Astrocyte (in vitro differentiated cells and primary cell): ENCODE data around the gene ZNF487. TPM values are rescaled to one million over a fixed set of nuclear protein-coding genes. Genes with fewer than 3 reads are reported as not detected.

Experiments
- DNase-seq: peaks from one replicate; pipeline ENCODE4 v3.0.0-alpha.2; 2010; ENCODE audit warnings: low read depth
- FAIRE-seq: peaks from 2 replicates; lab custom pipeline; 2011; peaks lifted over from hg19 to GRCh38; lab: Jason Lieb, UNC
- H2AFZ ChIP-seq: 2 replicates; pipeline ENCODE4 v1.6.0; 2012; ENCODE audit warnings: low read depth, low read length, inconsistent platforms
- H3K27ac ChIP-seq: 2 replicates; pipeline ENCODE4 v1.5.1; 2011; ENCODE audit warnings: low read depth, low read length, inconsistent platforms
- H3K27me3 ChIP-seq: 2 replicates; pipeline ENCODE4 v1.6.0; 2011; ENCODE audit warnings: low read length, inconsistent platforms; ENCODE audit not compliant: insufficient read depth
- H3K36me3 ChIP-seq: 2 replicates; pipeline ENCODE4 v1.5.1; 2011; ENCODE audit warnings: low read length, inconsistent platforms; ENCODE audit not compliant: insufficient read depth
- H3K4me1 ChIP-seq: 2 replicates; pipeline ENCODE4 v1.5.1; 2011; ENCODE audit warnings: low read length, inconsistent platforms; ENCODE audit not compliant: insufficient read depth
- H3K4me2 ChIP-seq: 2 replicates; pipeline ENCODE4 v1.6.0; 2012; ENCODE audit warnings: low read length, inconsistent platforms
- H3K4me3 ChIP-seq: 2 replicates; pipeline ENCODE4 v1.5.1; 2011; ENCODE audit warnings: low read depth, mild to moderate bottlenecking, low read length, inconsistent platforms; ENCODE audit not compliant: insufficient read depth
- H3K79me2 ChIP-seq: 2 replicates; pipeline ENCODE4 v1.6.0; 2012; ENCODE audit warnings: mild to moderate bottlenecking, low read length, inconsistent platforms; ENCODE audit not compliant: insufficient read depth
- H3K9ac ChIP-seq: 2 replicates; pipeline ENCODE4 v1.6.0; 2012; ENCODE audit warnings: mild to moderate bottlenecking, low read length, inconsistent platforms
- H3K9me3 ChIP-seq: 2 replicates; pipeline ENCODE4 v1.5.1; 2012; ENCODE audit warnings: low read depth, mild to moderate bottlenecking, low read length, inconsistent platforms; ENCODE audit not compliant: insufficient read depth
- H4K20me1 ChIP-seq: 2 replicates; pipeline ENCODE4 v1.6.0; 2012; ENCODE audit warnings: low read length, inconsistent platforms; ENCODE audit not compliant: insufficient read depth
- H3K27ac Mint-ChIP-seq: one replicate; pipeline ENCODE4 v1.8.0; 2021; ENCODE audit warnings: mild to moderate bottlenecking, mixed read lengths; ENCODE audit not compliant: unreplicated experiment
- H3K27me3 Mint-ChIP-seq: one replicate; pipeline ENCODE4 v1.8.0; 2021; ENCODE audit warnings: low read depth, mixed read lengths; ENCODE audit not compliant: unreplicated experiment
- H3K36me3 Mint-ChIP-seq: one replicate; pipeline ENCODE4 v1.8.0; 2021; ENCODE audit warnings: low read depth, mixed read lengths; ENCODE audit not compliant: unreplicated experiment
- H3K4me1 Mint-ChIP-seq: one replicate; pipeline ENCODE4 v1.8.0; 2021; ENCODE audit warnings: low read depth, mixed read lengths; ENCODE audit not compliant: unreplicated experiment
- H3K4me3 Mint-ChIP-seq: one replicate; pipeline ENCODE4 v1.8.0; 2021; ENCODE audit warnings: mild to moderate bottlenecking, moderate library complexity, mixed read lengths; ENCODE audit not compliant: unreplicated experiment
- H3K9me3 Mint-ChIP-seq: one replicate; pipeline ENCODE4 v1.8.0; 2021; ENCODE audit warnings: mild to moderate bottlenecking, mixed read lengths; ENCODE audit not compliant: unreplicated experiment
- EZH2 ChIP-seq: IDR thresholded peaks from 2 replicates; pipeline ENCODE4 v1.6.1; 2012; ENCODE audit warnings: mild to moderate bottlenecking, low read length, inconsistent platforms; ENCODE audit not compliant: insufficient read depth
- total RNA-seq: library from RNA; stranded (reverse); gene quantifications from 2 replicates; pipeline ENCODE4 v1.2.1, GENCODE V29; 2021
- TF ChIP-seq, protein P1 (sequence below): IDR thresholded peaks from 2 replicates; pipeline ENCODE4 v1.5.1; 2011; ENCODE audit warnings: low read depth, mild to moderate bottlenecking, inconsistent platforms, low read length, moderate library complexity; ENCODE audit not compliant: insufficient read depth

ZNF487 gene
- total RNA-seq, 1 donor from 2014 or later, result 2.8 TPM

DNA sequence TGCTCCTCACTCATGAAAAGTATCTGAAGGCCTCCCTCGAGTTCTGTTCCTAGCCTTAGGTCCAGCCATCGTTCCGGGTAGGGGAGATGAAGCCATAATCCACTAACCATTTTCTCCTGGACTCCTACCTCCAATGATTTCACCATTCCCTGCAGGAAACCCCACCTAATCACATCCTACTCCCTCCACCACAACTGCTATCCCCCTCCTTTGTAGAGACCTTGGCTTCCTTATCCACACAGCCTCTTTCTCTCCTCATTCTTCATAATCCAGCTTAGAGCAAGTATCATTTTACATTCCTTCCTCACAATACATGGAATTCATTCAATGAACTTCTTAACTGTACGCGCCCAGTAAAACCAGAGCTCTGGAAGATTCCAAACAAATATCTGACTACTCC, 46.6 kb upstream of the ZNF487 start:
- H3K79me2 ChIP-seq, result peaks cover 74% of the 10 kb centered on the region
- FAIRE-seq (no peak), DNase-seq (no peak)
- peak overlapping the region; percentile 15 for H3K9ac ChIP-seq
- Mint-ChIP-seq H3K9me3 (no peaks in the 10 kb centered on the region), H3K4me3 (no peak overlapping the region), H3K4me1 (peaks cover 14% of the 10 kb centered on the region), H3K27ac (no peak overlapping the region), H3K36me3 (peaks cover 23% of the 10 kb centered on the region), H3K27me3 (no peaks in the 10 kb centered on the region)
- peaks cover 62% of the 10 kb centered on the region for H3K36me3 ChIP-seq
- no peaks in the 10 kb centered on the region for H3K9me3 ChIP-seq
- H3K4me2 ChIP-seq, result no peak overlapping the region
- no peak overlapping the region for H3K4me3 ChIP-seq
- H3K27me3 ChIP-seq, result no peaks in the 10 kb centered on the region
- no peak overlapping the region for H3K27ac ChIP-seq
- H3K4me1 ChIP-seq, result peaks cover 2% of the 10 kb centered on the region
- H4K20me1 ChIP-seq, result peaks cover 94% of the 10 kb centered on the region
- no peak overlapping the region for H2AFZ ChIP-seq
- no peak for TF ChIP-seq EZH2
- TF ChIP-seq, protein P1, sequence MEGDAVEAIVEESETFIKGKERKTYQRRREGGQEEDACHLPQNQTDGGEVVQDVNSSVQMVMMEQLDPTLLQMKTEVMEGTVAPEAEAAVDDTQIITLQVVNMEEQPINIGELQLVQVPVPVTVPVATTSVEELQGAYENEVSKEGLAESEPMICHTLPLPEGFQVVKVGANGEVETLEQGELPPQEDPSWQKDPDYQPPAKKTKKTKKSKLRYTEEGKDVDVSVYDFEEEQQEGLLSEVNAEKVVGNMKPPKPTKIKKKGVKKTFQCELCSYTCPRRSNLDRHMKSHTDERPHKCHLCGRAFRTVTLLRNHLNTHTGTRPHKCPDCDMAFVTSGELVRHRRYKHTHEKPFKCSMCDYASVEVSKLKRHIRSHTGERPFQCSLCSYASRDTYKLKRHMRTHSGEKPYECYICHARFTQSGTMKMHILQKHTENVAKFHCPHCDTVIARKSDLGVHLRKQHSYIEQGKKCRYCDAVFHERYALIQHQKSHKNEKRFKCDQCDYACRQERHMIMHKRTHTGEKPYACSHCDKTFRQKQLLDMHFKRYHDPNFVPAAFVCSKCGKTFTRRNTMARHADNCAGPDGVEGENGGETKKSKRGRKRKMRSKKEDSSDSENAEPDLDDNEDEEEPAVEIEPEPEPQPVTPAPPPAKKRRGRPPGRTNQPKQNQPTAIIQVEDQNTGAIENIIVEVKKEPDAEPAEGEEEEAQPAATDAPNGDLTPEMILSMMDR, result no peak

DNA sequence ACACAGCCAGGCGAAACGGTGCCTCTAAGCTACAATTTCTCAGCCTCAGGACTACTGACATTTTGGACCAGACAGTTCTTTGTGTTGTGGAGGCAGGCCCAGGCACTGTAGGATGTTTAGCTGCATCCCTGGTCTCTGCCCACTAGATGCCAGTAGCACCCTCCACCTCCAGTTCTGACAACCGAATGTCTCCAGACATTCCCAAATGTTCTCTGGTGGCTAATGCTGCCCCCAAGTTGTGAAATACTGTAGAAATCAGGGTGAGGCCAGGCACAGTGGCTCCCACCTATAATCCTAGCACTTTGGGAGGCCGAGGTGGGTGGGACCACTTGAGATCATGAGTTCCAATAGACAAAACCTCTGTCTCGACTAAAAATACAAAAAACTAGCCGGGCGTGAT, 46.2 kb upstream of the ZNF487 start:
- H3K36me3 Mint-ChIP-seq, result peaks cover 23% of the 10 kb centered on the region
- Histone ChIP-seq H2AFZ (no peak overlapping the region), H4K20me1 (peaks cover 96% of the 10 kb centered on the region), H3K4me1 (peaks cover 6% of the 10 kb centered on the region), H3K36me3 (peaks cover 58% of the 10 kb centered on the region), H3K4me2 (no peak overlapping the region), H3K9me3 (no peaks in the 10 kb centered on the region), H3K4me3 (no peak overlapping the region), H3K79me2 (peaks cover 79% of the 10 kb centered on the region), H3K27ac (no peak overlapping the region), H3K27me3 (no peaks in the 10 kb centered on the region), H3K9ac (peak overlapping the region; percentile 15)
- no peak for TF ChIP-seq EZH2
- TF ChIP-seq, protein P1, result peak; percentile 49
- no peaks in the 10 kb centered on the region for H3K9me3 Mint-ChIP-seq
- H3K4me3 Mint-ChIP-seq, result no peak overlapping the region
- H3K27ac Mint-ChIP-seq, result no peak overlapping the region
- DNase-seq (peak; percentile 16), FAIRE-seq (no peak)
- H3K27me3 Mint-ChIP-seq, result no peaks in the 10 kb centered on the region
- peaks cover 14% of the 10 kb centered on the region for H3K4me1 Mint-ChIP-seq

DNA sequence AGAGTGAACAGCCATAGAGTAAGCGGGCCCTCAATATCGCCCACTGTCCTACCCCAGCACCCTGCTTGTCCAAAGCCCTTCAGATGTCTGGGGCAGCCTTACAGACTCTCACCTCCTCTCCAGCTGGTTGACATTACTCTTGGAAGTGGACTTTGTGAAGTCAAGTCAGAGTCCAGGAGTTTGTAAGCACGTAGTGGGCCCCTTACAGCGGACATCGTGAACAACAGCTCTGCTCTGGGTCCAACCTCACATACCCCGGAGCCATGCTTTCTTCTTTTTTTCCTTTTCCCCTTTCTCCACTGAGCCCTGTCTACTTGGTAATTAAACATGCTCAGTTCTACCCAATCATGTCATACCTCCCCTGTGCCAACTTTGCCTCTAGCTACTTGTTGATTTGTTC, 45.4 kb upstream of the ZNF487 start:
- Mint-ChIP-seq H3K4me3 (no peak overlapping the region), H3K36me3 (peaks cover 23% of the 10 kb centered on the region), H3K27ac (no peak overlapping the region), H3K4me1 (peaks cover 14% of the 10 kb centered on the region), H3K27me3 (no peaks in the 10 kb centered on the region), H3K9me3 (no peaks in the 10 kb centered on the region)
- no peak for FAIRE-seq
- Histone ChIP-seq H3K9ac (no peak overlapping the region), H3K4me1 (peaks cover 13% of the 10 kb centered on the region), H3K36me3 (peaks cover 56% of the 10 kb centered on the region), H3K9me3 (no peaks in the 10 kb centered on the region), H3K4me3 (no peak overlapping the region), H3K79me2 (peaks cover 86% of the 10 kb centered on the region), H3K27me3 (no peaks in the 10 kb centered on the region), H3K4me2 (no peak overlapping the region), H3K27ac (no peak overlapping the region), H2AFZ (no peak overlapping the region), H4K20me1 (peaks cover 99% of the 10 kb centered on the region)
- DNase-seq, result no peak
- TF ChIP-seq, protein P1, result no peak
- TF ChIP-seq EZH2, result no peak
